Activated CD8-positive, alpha-beta memory T cell treated with anti-CD3 and anti-CD28 coated beads for 36 hours (primary cell): ENCODE data around the gene DCK. TPM values are rescaled to one million over a fixed set of nuclear protein-coding genes. Genes with fewer than 3 reads are reported as not detected.
"Not testable (repeated sequence)": the region's sequence is repeated elsewhere in the genome, so short reads cannot be mapped to it uniquely, and the experiment has no call there.

Experiments
- CTCF ChIA-PET: fragments of 350-600 bp; sonication (Branson Sonifier 250); formaldehyde crosslinking; loops from one replicate; lab custom pipeline; 2021; ENCODE audit warnings: antibody characterized with exemption; lab: Charles Lee
- POLR2A ChIA-PET: fragments of 350-600 bp; sonication (Branson Sonifier 250); formaldehyde crosslinking; loops from one replicate; lab custom pipeline; 2021; ENCODE audit warnings: antibody characterized with exemption; lab: Charles Lee
- total RNA-seq, 2 experiments: library from RNA; stranded (reverse); gene quantifications; one replicate each; pipeline ENCODE4 v1.2.3, GENCODE V29; 2021

DCK gene
- total RNA-seq, 2 experiments from 2014 or later = 30.8 to 31.3 TPM

- ChIA-PET POLR2A (no interaction called here), CTCF (no interaction called here)
Measured at GRCh38 chr4:71049395-71049794, 55.9 kb downstream of the DCK start.

- ChIA-PET CTCF (no interaction called here), POLR2A (no interaction called here)
Measured at GRCh38 chr4:71050809-71051208, 57.4 kb downstream of the DCK start.

- CTCF ChIA-PET = no interaction called here
- POLR2A ChIA-PET = no interaction called here
Measured at GRCh38 chr4:71052034-71052433, 58.6 kb downstream of the DCK start.

GRCh38 chr4:71052716-71053115, 59.3 kb downstream of the DCK start:
- CTCF ChIA-PET = no interaction called here
- POLR2A ChIA-PET = no interaction called here

GRCh38 chr4:71053613-71054012, 60.2 kb downstream of the DCK start:
- CTCF ChIA-PET, POLR2A ChIA-PET: not testable (repeated sequence)

GRCh38 chr4:71059573-71059972, 66.1 kb downstream of the DCK start:
- POLR2A ChIA-PET, CTCF ChIA-PET: not testable (repeated sequence)

DNA sequence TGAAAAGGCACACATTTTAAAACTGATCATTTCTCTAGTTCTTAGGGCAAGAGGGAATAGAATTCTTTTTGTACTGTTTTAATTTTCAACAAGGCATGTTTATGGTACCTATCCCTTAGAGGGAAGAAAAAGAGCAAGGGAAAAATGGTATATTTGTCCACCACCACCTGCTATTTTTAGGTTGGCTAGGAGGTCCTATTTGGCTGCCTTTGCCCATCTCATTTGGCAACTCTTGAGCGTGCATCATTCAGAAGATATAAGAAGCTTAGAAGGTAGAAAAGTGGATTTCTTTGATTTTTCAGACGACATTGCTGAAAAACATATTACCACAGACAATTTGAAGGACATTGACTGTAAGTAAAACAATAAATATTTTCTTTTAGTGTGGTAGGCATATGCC, 69.0 kb downstream of the DCK start:
- ChIA-PET CTCF (no interaction called here), POLR2A (no interaction called here)

GRCh38 chr4:71063711-71064110, 70.3 kb downstream of the DCK start:
- ChIA-PET CTCF (no interaction called here), POLR2A (no interaction called here)

- CTCF ChIA-PET = no interaction called here
- POLR2A ChIA-PET = no interaction called here
Measured at GRCh38 chr4:71064521-71064920, 71.1 kb downstream of the DCK start.

- ChIA-PET CTCF (no interaction called here), POLR2A (no interaction called here)
Measured at GRCh38 chr4:71065991-71066510, 72.6 kb downstream of the DCK start.

- POLR2A ChIA-PET = no interaction called here
- CTCF ChIA-PET = no interaction called here
Measured at GRCh38 chr4:71066737-71067716, 73.6 kb downstream of the DCK start.

DNA sequence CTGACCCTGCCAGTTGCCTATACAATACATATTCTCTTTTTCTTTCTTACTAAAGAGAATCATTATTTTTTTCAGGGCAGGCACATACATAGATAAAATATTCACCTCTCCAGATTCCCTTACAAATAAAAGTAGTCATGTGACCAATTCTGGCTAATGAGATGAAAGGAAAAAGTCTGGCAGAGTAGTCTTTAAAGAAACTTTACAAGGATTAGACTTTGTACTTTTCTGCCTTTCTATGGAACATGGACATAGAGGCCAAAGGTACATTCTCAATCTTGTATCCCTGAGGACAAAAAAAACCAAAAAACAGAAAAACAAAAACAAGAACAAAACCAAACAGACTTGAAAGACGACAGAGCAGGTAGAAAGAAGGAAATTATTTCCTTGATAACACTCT, 75.6 kb downstream of the DCK start:
- CTCF ChIA-PET = no interaction called here
- POLR2A ChIA-PET = no interaction called here

DNA sequence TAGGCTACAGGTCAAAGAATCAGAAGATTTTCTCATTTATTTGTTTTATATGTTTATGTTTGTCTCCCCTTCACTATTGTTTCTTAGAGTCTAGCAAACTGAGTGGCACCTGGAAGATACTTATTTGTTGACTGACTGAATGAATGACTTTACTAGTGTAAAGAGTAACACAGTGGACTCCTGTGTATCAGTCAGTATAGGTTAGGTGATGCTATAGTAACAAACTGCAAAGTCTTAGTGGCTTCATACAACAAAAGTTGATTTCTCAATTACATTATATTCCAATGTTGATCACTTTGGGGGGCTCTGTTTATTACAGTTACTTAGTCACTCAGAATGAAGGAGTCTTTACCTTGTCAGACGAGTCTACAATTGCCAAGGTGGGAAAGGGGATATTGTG, 76.6 kb downstream of the DCK start:
- POLR2A ChIA-PET = no interaction called here
- CTCF ChIA-PET = no interaction called here

GRCh38 chr4:71074452-71075299, 81.2 kb downstream of the DCK start:
- ChIA-PET CTCF (no interaction called here), POLR2A (no interaction called here)

Other genes with a start within 250 kb of the DCK start
- 100 to 1,000 TPM; 117 TPM for gene GRSF1, start 153.8 kb upstream of the DCK start, total RNA-seq
- 10 to 100 TPM; 20.3 to 20.5 TPM for gene MOB1B, start 91.3 kb upstream of the DCK start, total RNA-seq